ENCODE measurements around the gene GAPVD1.

- no peak for TF ChIP-seq ZSCAN18 (CRISPR knock-in tag; IDR thresholded peaks at IDR 0.05)
- TF ChIP-seq CTCF (IDR thresholded peaks at IDR 0.05), result no peak
- TF ChIP-seq SMAD3 (CRISPR knock-in tag; IDR thresholded peaks at IDR 0.05; ENCODE audit: borderline replicate concordance), result no peak
- TF ChIP-seq RORB (CRISPR knock-in tag; IDR thresholded peaks at IDR 0.05), result no peak
- TF ChIP-seq E2F1 (CRISPR knock-in tag; IDR thresholded peaks at IDR 0.05), result no peak
- TF ChIP-seq ELF4 (CRISPR knock-in tag; IDR thresholded peaks at IDR 0.05; ENCODE audit: low read depth), result no peak
- no peak for TF ChIP-seq SP1 (CRISPR knock-in tag; conservative IDR thresholded peaks at IDR 0.05)
- no peak for TF ChIP-seq ZBTB21 (CRISPR knock-in tag; IDR thresholded peaks at IDR 0.05; ENCODE audit: borderline replicate concordance)
- TF ChIP-seq CBFB (CRISPR knock-in tag; IDR thresholded peaks at IDR 0.05; ENCODE audit: low read depth), result no peak
- TF ChIP-seq USF2 (CRISPR knock-in tag; IDR thresholded peaks at IDR 0.05), result no peak
- TF ChIP-seq MYBL2 (CRISPR knock-in tag; IDR thresholded peaks at IDR 0.05), result no peak
- no peak for TF ChIP-seq HMGXB4 (CRISPR knock-in tag; IDR thresholded peaks at IDR 0.05)
- TF ChIP-seq TEAD1 (CRISPR knock-in tag; IDR thresholded peaks at IDR 0.05), result no peak
- TF ChIP-seq STAT6 (CRISPR knock-in tag; conservative IDR thresholded peaks at IDR 0.05; ENCODE audit: low read depth), result no peak
Observed at GRCh38 chr9:125399165-125399564, 137.5 kb downstream of the GAPVD1 start.
